ENCODE measurements around the gene SLC2A1. TPM values are rescaled to one million over a fixed set of nuclear protein-coding genes. Genes with fewer than 3 reads are reported as not detected.

SLC2A1 gene
- total RNA-seq, 1 donor from 2014 or later = 117 TPM

- ATAC-seq (ENCODE audit: low read depth) = no peak
- TF ChIP-seq CTCF (IDR thresholded peaks at IDR 0.05) = no peak
- intact Hi-C loops (cut with micrococcal nuclease) = loop anchor here (1.0 to 10.0 kb wide), 5 partner anchors 10 to 1570 kb away; partner anchors contain the start of genes FOXO6, PPCS and ZMYND12
- Mint-ChIP-seq H3K4me1 (peaks cover 99% of the 10 kb centered on the region), H3K27ac (peak overlapping the region; percentile 91), H3K4me3 (peak overlapping the region; percentile 69), H3K36me3 (ENCODE audit: low read depth) (peaks cover 67% of the 10 kb centered on the region), H3K9me3 (no peaks in the 10 kb centered on the region), H3K27me3 (no peaks in the 10 kb centered on the region)
- POLR2A ChIA-PET = interaction anchor here (0.7 to 17.5 kb wide), 11 partner anchors 8 to 433 kb away, joined by 3 to 694 read pairs (median 5); partner anchors contain the start of genes C1orf50, ELOVL1, P3H1 and SLC2A1
- DNase-seq = peak; percentile 12
- CTCF ChIA-PET = interaction anchor here (1.0 to 5.4 kb wide), 8 partner anchors 11 to 138 kb away, joined by 3 to 46 read pairs (median 5); no protein-coding TSS in a partner anchor
Measured at GRCh38 chr1:42934541-42935312, 23.9 kb downstream of the SLC2A1 start.

GRCh38 chr1:42933610-42934491 is 24.8 kb downstream of the SLC2A1 start:
- ChIA-PET POLR2A (interaction anchor here (0.8 to 17.5 kb wide), 6 partner anchors 10 to 167 kb away, joined by 3 to 694 read pairs (median 6); partner anchors contain the start of genes C1orf50, P3H1 and SLC2A1), CTCF (interaction anchor here (1.2 to 5.4 kb wide), 5 partner anchors 10 to 139 kb away, joined by 3 to 46 read pairs (median 8); no protein-coding TSS in a partner anchor)
- Mint-ChIP-seq H3K4me1 (peaks cover 94% of the 10 kb centered on the region), H3K4me3 (peak overlapping the region; percentile 69), H3K36me3 (ENCODE audit: low read depth) (peaks cover 68% of the 10 kb centered on the region), H3K27ac (peak overlapping the region; percentile 91), H3K27me3 (no peaks in the 10 kb centered on the region), H3K9me3 (no peaks in the 10 kb centered on the region)
- ATAC-seq (ENCODE audit: low read depth) = no peak
- intact Hi-C loops (cut with micrococcal nuclease) = loop anchor here (5.0 to 10.0 kb wide), 3 partner anchors 58 to 1569 kb away; partner anchors contain the start of genes FOXO6, PPCS and ZMYND12
- DNase-seq = peak; percentile 19
- no peak for TF ChIP-seq CTCF (IDR thresholded peaks at IDR 0.05)

- intact Hi-C loops (cut with micrococcal nuclease) = loop anchor here (5.0 to 10.0 kb wide), 3 partner anchors 59 to 1568 kb away; partner anchors contain the start of genes FOXO6, PPCS and ZMYND12
- Mint-ChIP-seq H3K27me3 (no peaks in the 10 kb centered on the region), H3K27ac (peak overlapping the region; percentile 91), H3K36me3 (ENCODE audit: low read depth) (peaks cover 68% of the 10 kb centered on the region), H3K4me3 (peak overlapping the region; percentile 69), H3K9me3 (no peaks in the 10 kb centered on the region), H3K4me1 (peaks cover 90% of the 10 kb centered on the region)
- CTCF ChIA-PET = interaction anchor here (1.9 to 2.1 kb wide), 3 partner anchors 8 to 24 kb away, joined by 4 to 10 read pairs (median 7); no protein-coding TSS in a partner anchor
- DNase-seq (peak; percentile 14), ATAC-seq (ENCODE audit: low read depth) (no peak)
- no peak for TF ChIP-seq CTCF (IDR thresholded peaks at IDR 0.05)
- POLR2A ChIA-PET = interaction anchor here (2.0 to 4.5 kb wide), 3 partner anchors 10 to 140 kb away, joined by 22 to 291 read pairs (median 25); partner anchors contain the start of gene SLC2A1
Measured at GRCh38 chr1:42933060-42933586, 25.5 kb downstream of the SLC2A1 start.

DNA sequence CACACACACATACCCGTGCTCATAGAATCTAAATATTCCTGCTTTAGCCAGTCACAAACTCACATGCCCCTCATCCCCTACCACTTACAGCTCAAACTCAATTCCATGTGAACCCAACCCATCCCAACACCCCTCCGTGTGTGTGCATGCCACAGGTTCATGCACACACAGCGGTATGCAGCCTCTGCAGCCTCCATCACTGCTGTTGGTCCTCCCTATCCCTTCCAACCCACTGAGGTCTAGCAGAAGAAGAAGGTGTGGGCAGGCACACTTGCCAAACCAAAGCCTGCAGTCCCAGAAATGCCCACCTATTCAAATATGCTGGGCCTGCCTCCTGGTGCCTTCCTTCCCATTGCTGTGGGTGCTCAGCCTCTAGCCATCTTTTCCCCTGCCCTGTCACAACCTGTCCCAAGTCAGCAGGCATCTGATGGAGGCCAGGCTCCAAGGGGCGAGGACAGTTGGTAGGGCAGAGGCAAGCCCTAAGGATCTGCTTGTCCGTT is 26.2 kb downstream of the SLC2A1 start:
- Mint-ChIP-seq H3K4me1 (peaks cover 88% of the 10 kb centered on the region), H3K36me3 (ENCODE audit: low read depth) (peaks cover 68% of the 10 kb centered on the region), H3K27me3 (no peaks in the 10 kb centered on the region), H3K27ac (peak overlapping the region; percentile 91), H3K9me3 (no peaks in the 10 kb centered on the region), H3K4me3 (peak overlapping the region; percentile 69)
- no peak for DNase-seq
- ChIA-PET CTCF (interaction anchor here (1.1 to 2.1 kb wide), 6 partner anchors 9 to 141 kb away, joined by 4 to 17 read pairs (median 8); no protein-coding TSS in a partner anchor), POLR2A (interaction anchor here (0.8 to 4.5 kb wide), 7 partner anchors 9 to 718 kb away, joined by 3 to 291 read pairs (median 10); partner anchors contain the start of genes C1orf50, KDM4A, P3H1 and SLC2A1)
- TF ChIP-seq CTCF (IDR thresholded peaks at IDR 0.05) = no peak
- intact Hi-C loops (cut with micrococcal nuclease) = loop anchor here (1.0 to 10.0 kb wide), 5 partner anchors 8 to 1568 kb away; partner anchors contain the start of genes FOXO6, PPCS, SLC2A1 and ZMYND12
- ATAC-seq (ENCODE audit: low read depth) = peak; percentile 1

Measured in activated B cell treated with CpG ODN at 0.5 μM for 24 hours (primary cell).